T-helper 2 cell (primary cell): ENCODE measurements around the gene SAP30L.

Experiments used
- DNase-seq, 5 experiments: peaks; one replicate each; pipeline versions ENCODE4 v3.0.0 to v3.0.0-alpha.2; 2012 to 2022
- total RNA-seq, 2 donors: gene quantifications; one replicate each; lab custom pipeline; 2026; lab: John Stamatoyannopoulos, UW

The SAP30L gene
- total RNA-seq = 19.0 to 28.6 reads per million in 2 donors

GRCh38 chr5:154445422-154446194 lies at the start of gene SAP30L:
SAP30L (plus strand) TSS chr5:154445997; CDS start chr5:154446605, 608 bp downstream.
- DNase-seq = peak; percentile 89 to 95 (median 92)

GRCh38 chr5:154396128-154396527 lies 49.7 kb upstream of the SAP30L start:
- no peak for DNase-seq

- no peak for DNase-seq
These were observed 48.0 kb upstream of the SAP30L start for GRCh38 chr5:154397652-154398406.

- no peak for DNase-seq
These were observed 45.1 kb upstream of the SAP30L start for GRCh38 chr5:154400678-154401077.

GRCh38 chr5:154401355-154401754 lies 44.4 kb upstream of the SAP30L start:
- no peak for DNase-seq

- DNase-seq = no peak
These were observed 43.9 kb upstream of the SAP30L start for GRCh38 chr5:154401931-154402330.

- DNase-seq = no peak
These were observed 43.2 kb upstream of the SAP30L start for GRCh38 chr5:154402611-154403010.

- no peak for DNase-seq
These were observed 42.6 kb upstream of the SAP30L start for GRCh38 chr5:154403234-154403633.

- no peak for DNase-seq
These were observed 41.9 kb upstream of the SAP30L start for GRCh38 chr5:154403776-154404387.

GRCh38 chr5:154405078-154405792 lies 40.6 kb upstream of the SAP30L start:
- DNase-seq = peak; percentile 35 to 73 (median 45)

GRCh38 chr5:154406231-154406630 lies 39.6 kb upstream of the SAP30L start:
- no peak for DNase-seq

- DNase-seq = no peak
These were observed 39.0 kb upstream of the SAP30L start for GRCh38 chr5:154406826-154407225.

- DNase-seq = no peak
These were observed 37.0 kb upstream of the SAP30L start for GRCh38 chr5:154408811-154409210.

- DNase-seq = no peak
These were observed 36.5 kb upstream of the SAP30L start for GRCh38 chr5:154409230-154409840.

- DNase-seq = no peak
These were observed 35.8 kb upstream of the SAP30L start for GRCh38 chr5:154410008-154410407.

GRCh38 chr5:154410786-154411185 lies 35.0 kb upstream of the SAP30L start:
- DNase-seq = no peak

- DNase-seq = no peak
These were observed 34.5 kb upstream of the SAP30L start for GRCh38 chr5:154411338-154411737.

- no peak for DNase-seq
These were observed 33.5 kb upstream of the SAP30L start for GRCh38 chr5:154412316-154412715.

GRCh38 chr5:154412925-154413324 lies 32.9 kb upstream of the SAP30L start:
- DNase-seq = no peak

- DNase-seq = no peak
These were observed 30.7 kb upstream of the SAP30L start for GRCh38 chr5:154415114-154415513.

GRCh38 chr5:154418344-154418820 lies 27.4 kb upstream of the SAP30L start:
- DNase-seq = no peak

- DNase-seq = no peak
These were observed 26.6 kb upstream of the SAP30L start for GRCh38 chr5:154419236-154419635.
